K562 (cell line): Measurements from ENCODE around the gene ZFYVE28. TPM values are rescaled to one million over a fixed set of nuclear protein-coding genes. Genes with fewer than 3 reads are reported as not detected.

Experiments used
- ATAC-seq: fragments of 200-7000 bp; cut with Tn5 transposase; 3 replicates; pipeline ENCODE4 v1.9.1; 2020; ENCODE audit warnings: moderate library complexity
- BruUV-seq: library from RNA; stranded (reverse); fragments of 400-500 nt; replicated peaks from 2 replicates; lab custom pipeline; 2021; lab: Mats Ljungman, UMichigan
- CTCF ChIA-PET: fragments of 300-600 bp; formaldehyde crosslinking; extraction: SDS; loops from one replicate; lab custom pipeline; 2021; ENCODE audit warnings: low intra/inter-chr PET ratio; lab: Yijun Ruan, JAX
- POLR2A ChIA-PET: fragments of 300-600, 350-650 bp; sonication (Branson Sonifier 250); formaldehyde crosslinking; extraction: SDS; loops from one replicate; lab custom pipeline; 2021; ENCODE audit warnings: antibody characterized with exemption, inconsistent platforms; lab: Yijun Ruan, JAX
- DNase-seq, 4 experiments: peaks; one replicate each; pipeline versions ENCODE4 v3.0.0 to v3.0.0-alpha.2; 2011 to 2018; ENCODE audit warnings: low spot score in 3 of 4, mixed read lengths in 3 of 4; ENCODE audit errors: extremely low read depth in 1 of 4
- FAIRE-seq: peaks from 2 replicates; lab custom pipeline; 2011; peaks lifted over from hg19 to GRCh38; lab: Jason Lieb, UNC
- H2AFZ ChIP-seq: 2 replicates; pipeline ENCODE4 v1.6.0; 2011; ENCODE audit warnings: low read depth, low read length, control low read depth, inconsistent platforms
- H3K27ac ChIP-seq: fragments of 200-600 bp; 3 replicates; pipeline ENCODE4 v1.8.0; 2011; ENCODE audit warnings: low read depth, mild to moderate bottlenecking, control low read depth, inconsistent platforms, low read length, moderate library complexity, mixed read lengths; ENCODE audit errors: extremely low read depth
- H3K27me3 ChIP-seq, 2 experiments: fragments of 300-600 bp in 1 of 2; 2 replicates in 1 of 2; 3 replicates in 1 of 2; pipeline versions ENCODE4 v1.6.0 to v1.8.0; 2011; ENCODE audit warnings: inconsistent platforms in 2 of 2, low read length in 2 of 2, mild to moderate bottlenecking in 1 of 2, mixed read lengths in 1 of 2, moderate library complexity in 1 of 2; ENCODE audit not compliant: control insufficient read depth in 2 of 2, insufficient read depth in 2 of 2
- H3K36me3 ChIP-seq: fragments of 300-600 bp; 3 replicates; pipeline ENCODE4 v1.8.0; 2011; ENCODE audit warnings: mild to moderate bottlenecking, low read length, inconsistent platforms; ENCODE audit not compliant: control insufficient read depth, insufficient read depth
- H3K4me1 ChIP-seq, 2 experiments: fragments of 200-600 bp in 1 of 2; replicated peaks in 1 of 2; 2 replicates in 1 of 2; 3 replicates in 1 of 2; pipeline versions ENCODE4 v1.5.1 to v1.8.0; 2011; ENCODE audit warnings: inconsistent platforms in 2 of 2, low read length in 2 of 2, mild to moderate bottlenecking in 1 of 2, mixed read lengths in 1 of 2, moderate library complexity in 1 of 2; ENCODE audit not compliant: control insufficient read depth in 2 of 2, insufficient read depth in 2 of 2
- H3K4me2 ChIP-seq: 2 replicates; pipeline ENCODE4 v1.6.1; 2011; ENCODE audit warnings: low read length, control low read depth, inconsistent platforms, mixed read lengths; ENCODE audit not compliant: insufficient read depth
- H3K4me3 ChIP-seq: fragments of 200-600 bp; sonication (generic), shearing (Covaris generic); 2 replicates; pipeline ENCODE4 v1.5.1; 2016; ENCODE audit warnings: control low read depth, inconsistent platforms
- H3K79me2 ChIP-seq: fragments of 200-600 bp; 3 replicates; pipeline ENCODE4 v1.8.0; 2011; ENCODE audit warnings: low read length, inconsistent platforms; ENCODE audit not compliant: control insufficient read depth, insufficient read depth
- H3K9ac ChIP-seq, 2 experiments: 2 replicates each; pipeline versions ENCODE4 v1.6.0 to v1.6.1; 2011; ENCODE audit warnings: low read depth in 2 of 2, low read length in 2 of 2, control low read depth in 1 of 2, inconsistent platforms in 1 of 2, mild to moderate bottlenecking in 1 of 2, mixed read lengths in 1 of 2; ENCODE audit not compliant: insufficient read depth in 1 of 2
- H3K9me1 ChIP-seq: one replicate; pipeline ENCODE4 v1.6.0; 2011; ENCODE audit warnings: inconsistent platforms, mild to moderate bottlenecking, low read length, moderate library complexity; ENCODE audit not compliant: control insufficient read depth, insufficient read depth
- H3K9me3 ChIP-seq: replicated peaks from 2 replicates; pipeline ENCODE4 v1.5.1; 2011; ENCODE audit warnings: low read depth, low read length, inconsistent platforms; ENCODE audit not compliant: control insufficient read depth, insufficient read depth
- H4K20me1 ChIP-seq: replicated peaks from 2 replicates; pipeline ENCODE4 v1.6.1; 2011; ENCODE audit warnings: low read length, inconsistent platforms, mixed read lengths; ENCODE audit not compliant: control insufficient read depth, insufficient read depth
- ARID2 ChIP-seq: fragments of 450-650 bp; IDR thresholded peaks from 2 replicates; pipeline ENCODE4 v1.6.1; 2017; ENCODE audit warnings: antibody characterized with exemption, mild to moderate bottlenecking
- ATF1 ChIP-seq, 2 experiments: fragments of 450-650 bp in 1 of 2; IDR thresholded peaks; 2 replicates each; pipeline ENCODE4 v1.6.1; 2016; ENCODE audit warnings: missing compliant biosample characterization in 1 of 2, missing genetic modification characterization in 1 of 2
- CBX1 ChIP-seq: sonication (generic); IDR thresholded peaks from 2 replicates; pipeline ENCODE4 v1.6.1; 2016; ENCODE audit warnings: antibody characterized with exemption, low read depth, mild to moderate bottlenecking
- CCNT2 ChIP-seq: IDR thresholded peaks from 2 replicates; pipeline ENCODE4 v1.6.1; 2011; ENCODE audit warnings: borderline replicate concordance, low read depth, mild to moderate bottlenecking, moderate library complexity, mixed read lengths, low read length; ENCODE audit not compliant: insufficient read length; ENCODE audit errors: extremely low read depth
- GATAD2B ChIP-seq: fragments of 450-650 bp; IDR thresholded peaks from 2 replicates; pipeline ENCODE4 v1.6.1; 2017; ENCODE audit warnings: mild to moderate bottlenecking, borderline replicate concordance
- HDAC8 ChIP-seq: fragments of 450-650 bp; IDR thresholded peaks from 2 replicates; pipeline ENCODE4 v1.6.1; 2016; ENCODE audit warnings: mild to moderate bottlenecking, missing genetic modification characterization, moderate library complexity, missing compliant biosample characterization
- NRF1 ChIP-seq, 2 experiments: fragments of 450-650 bp; IDR thresholded peaks in 1 of 2; conservative IDR thresholded peaks in 1 of 2; 2 replicates each; pipeline ENCODE4 v1.6.1; 2014; ENCODE audit warnings: mild to moderate bottlenecking in 2 of 2
- PBX2 ChIP-seq, 2 experiments: IDR thresholded peaks in 1 of 2; conservative IDR thresholded peaks in 1 of 2; 2 replicates each; pipeline ENCODE4 v1.6.1; 2016; ENCODE audit warnings: low read depth in 2 of 2, mild to moderate bottlenecking in 1 of 2, missing compliant biosample characterization in 1 of 2, missing genetic modification characterization in 1 of 2, moderate library complexity in 1 of 2
- PHTF2 ChIP-seq: fragments of 250-450 bp; sonication (Bioruptor Pico); IDR thresholded peaks from 2 replicates; pipeline ENCODE4 v1.5.0; 2021; ENCODE audit warnings: mild to moderate bottlenecking
- PRMT5 ChIP-seq: sonication (generic); formaldehyde crosslinking; IDR thresholded peaks from 2 replicates; pipeline ENCODE4 v1.5.0; 2020; ENCODE audit warnings: missing genetic modification reagents
- XRCC4 ChIP-seq: IDR thresholded peaks from one replicate; pipeline ENCODE4 v1.6.1; 2011; ENCODE audit not compliant: insufficient read depth, insufficient read length; ENCODE audit errors: extremely low read depth
- XRCC5 ChIP-seq: fragments of 200-400 bp; formaldehyde crosslinking; IDR thresholded peaks from 2 replicates; pipeline ENCODE4 v1.6.1; 2017; ENCODE audit warnings: low read depth, mild to moderate bottlenecking, low read length
- ZFX ChIP-seq: sonication (generic); formaldehyde crosslinking; IDR thresholded peaks from 2 replicates; pipeline ENCODE4 v1.8.0; 2022; ENCODE audit warnings: mild to moderate bottlenecking, missing genetic modification reagents, moderate library complexity
- ZNF124 ChIP-seq: sonication (generic); formaldehyde crosslinking; IDR thresholded peaks from 2 replicates; pipeline ENCODE4 v1.8.1; 2022; ENCODE audit warnings: missing genetic modification reagents
- ZNF444 ChIP-seq: fragments of 250-450 bp; sonication (Bioruptor Pico); IDR thresholded peaks from 2 replicates; pipeline ENCODE4 v1.4.0; 2020; ENCODE audit warnings: mild to moderate bottlenecking, moderate library complexity
- ZNF707 ChIP-seq: fragments of 250-450 bp; sonication (Bioruptor Pico); conservative IDR thresholded peaks from 2 replicates; pipeline ENCODE4 v1.8.0; 2022; ENCODE audit warnings: inconsistent platforms, mild to moderate bottlenecking, moderate library complexity
- ZNF76 ChIP-seq: fragments of 250-450 bp; sonication (Bioruptor Pico); IDR thresholded peaks from 2 replicates; pipeline ENCODE4 v1.4.0; 2020; ENCODE audit warnings: mild to moderate bottlenecking, moderate library complexity, borderline replicate concordance
- WGBS: fragments of 100-300 bp; shearing (Covaris generic); methylation state at CpG from one replicate; pipeline ENCODE4 v1.1.6; 2016; ENCODE audit warnings: low coverage, mixed read lengths; ENCODE audit not compliant: insufficient coverage; ENCODE audit errors: missing lambda C conversion rate; 5-methylcytosine and 5-hydroxymethylcytosine counted together
- in situ Hi-C: fragments of 300-500 bp; cut with MboI; formaldehyde crosslinking; loops from 4 replicates; pipeline ENCODE4 v1.15.0; 2018; ENCODE audit warnings: inconsistent platforms, mixed read lengths
- intact Hi-C: fragments of 100-400 bp; cut with micrococcal nuclease; formaldehyde crosslinking; loops from 2 replicates; pipeline ENCODE4 v1.14.2; 2022
- polyA plus RNA-seq, 8 experiments: library from polyadenylated mRNA; depleted of rRNA in 4 of 8; stranded (reverse) in 5 of 8; unstranded in 3 of 8; fragments of >200 nt; fragmentation: Nextera tagmentation in 2 of 8; fragmentation: Illumina TruSeq in 1 of 8; extraction: Ambion mirVana in 2 of 8; extraction: Trizol in 1 of 8; gene quantifications; 2 replicates each; pipeline versions ENCODE4 v1.2.1 to v1.2.3, GENCODE V29; 2011 to 2014; ENCODE audit warnings: inconsistent platforms in 1 of 8, missing spikeins in 1 of 8
- total RNA-seq, 7 experiments: library from RNA; depleted of rRNA in 6 of 7; stranded (reverse); fragments of >200 nt in 6 of 7; fragmentation: Illumina TruSeq in 2 of 7; extraction: Trizol in 2 of 7; gene quantifications; 2 replicates each; pipeline versions ENCODE4 v1.2.1 to v1.2.3, GENCODE V29; 2011 to 2021; ENCODE audit warnings: low replicate concordance in 1 of 7
- TF ChIP-seq, protein P1 (sequence below): fragments of 450-650 bp; IDR thresholded peaks from 2 replicates; pipeline ENCODE4 v1.6.1; 2016

Gene ZFYVE28
- total and polyA plus RNA-seq, 9 of the 15 experiments (the other 6 are each of a cell fraction or from before 2014, with no cell fraction given): 1.3 to 24.8 (median 8.9) TPM

- CTCF ChIA-PET: no interaction called here
- H3K4me3 ChIP-seq: no peak overlapping the region
- TF ChIP-seq PRMT5 (CRISPR knock-in tag) (no peak), ZNF707 (CRISPR knock-in tag) (no peak), HDAC8 (tag) (no peak), XRCC4 (no peak), ZNF76 (CRISPR knock-in tag) (no peak), NRF1 (conservative IDR thresholded peaks at IDR 0.05 in 1 of 2, IDR thresholded peaks at IDR 0.05 in 1 of 2) (peak; percentile 15 to 34; a peak in 3 of 4 replicates), ARID2 (no peak), ZNF444 (CRISPR knock-in tag) (no peak), PHTF2 (CRISPR knock-in tag) (no peak), PBX2 (CRISPR knock-in tag; IDR thresholded peaks at IDR 0.05; ENCODE audit: low read depth) (no peak), PBX2 (tag; conservative IDR thresholded peaks at IDR 0.05; ENCODE audit: low read depth) (peak; percentile 47; the same call in 1 of the 2 replicates), XRCC5 (no peak), ZFX (CRISPR knock-in tag) (0 out of 2 replicates have a peak, but pooled peaks have one; percentile 24), GATAD2B (no peak), CBX1 (no peak), ZNF124 (CRISPR knock-in tag) (no peak), CCNT2 (no peak), ATF1 (CRISPR knock-in tag; IDR thresholded peaks at IDR 0.05) (no peak), ATF1 (tag; IDR thresholded peaks at IDR 0.05) (peak; percentile 61)
- TF ChIP-seq, protein P1, sequence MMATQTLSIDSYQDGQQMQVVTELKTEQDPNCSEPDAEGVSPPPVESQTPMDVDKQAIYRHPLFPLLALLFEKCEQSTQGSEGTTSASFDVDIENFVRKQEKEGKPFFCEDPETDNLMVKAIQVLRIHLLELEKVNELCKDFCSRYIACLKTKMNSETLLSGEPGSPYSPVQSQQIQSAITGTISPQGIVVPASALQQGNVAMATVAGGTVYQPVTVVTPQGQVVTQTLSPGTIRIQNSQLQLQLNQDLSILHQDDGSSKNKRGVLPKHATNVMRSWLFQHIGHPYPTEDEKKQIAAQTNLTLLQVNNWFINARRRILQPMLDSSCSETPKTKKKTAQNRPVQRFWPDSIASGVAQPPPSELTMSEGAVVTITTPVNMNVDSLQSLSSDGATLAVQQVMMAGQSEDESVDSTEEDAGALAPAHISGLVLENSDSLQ: peak; percentile 80
Observed at GRCh38 chr4:2432991-2433530, 14.6 kb upstream of the ZFYVE28 start.

More at GRCh38 chr4:2432991-2433530, 14.6 kb upstream of the ZFYVE28 start:
- DNase-seq (peak; percentile 53 to 80 (median 70)), FAIRE-seq (peak; percentile 93), ATAC-seq (peak; percentile 96)
- POLR2A ChIA-PET: interaction anchor here (0.6 to 0.7 kb wide), 2 partner anchors 22 to 247 kb away, joined by 3 read pairs; no protein-coding TSS in a partner anchor
- intact Hi-C loops: no loop called here
- BruUV-seq: no TSS peak
- Histone ChIP-seq H3K4me1 (peaks cover 14 to 44% of the 10 kb centered on the region in 2 experiments), H3K36me3 (no peaks in the 10 kb centered on the region), H3K9ac (peak overlapping the region; percentile 3 to 86; a peak in 3 of 4 replicates), H3K27ac (peak overlapping the region; percentile 53; the same call in 1 of the 3 replicates), H3K9me1 (no peaks in the 10 kb centered on the region), H2AFZ (peak overlapping the region; percentile 66), H3K9me3 (no peaks in the 10 kb centered on the region), H3K4me2 (0 out of 2 replicates have a peak overlapping the region, but pooled peaks have one; percentile 33), H4K20me1 (no peaks in the 10 kb centered on the region), H3K79me2 (no peaks in the 10 kb centered on the region), H3K27me3 (no peaks in the 10 kb centered on the region)
- 28% methylated on average over 15 of the region's 20 CpGs for WGBS
- in situ Hi-C loops: no loop called here
